MM.1S (cell line): ENCODE measurements around the gene CFAP45.

ENCODE experiments used
- EZH2 ChIP-seq: fragments of 300-600 bp; sonication (generic); optimal IDR thresholded peaks from 2 replicates; pipeline ENCODE3; 2017; ENCODE audit warnings: low read depth, mild to moderate bottlenecking, antibody characterized with exemption, low read length, mixed read lengths
- EZH2phosphoT487 ChIP-seq: fragments of 300-600 bp; sonication (generic); IDR thresholded peaks from 2 replicates; pipeline ENCODE4 v1.6.1; 2018; ENCODE audit warnings: antibody characterized with exemption, low read length
- TF ChIP-seq, protein P1 (sequence below): fragments of 300-600 bp; sonication (generic); IDR thresholded peaks from 2 replicates; pipeline ENCODE4 v1.5.1; 2016; ENCODE audit warnings: antibody characterized with exemption, low read length, mixed read lengths

DNA sequence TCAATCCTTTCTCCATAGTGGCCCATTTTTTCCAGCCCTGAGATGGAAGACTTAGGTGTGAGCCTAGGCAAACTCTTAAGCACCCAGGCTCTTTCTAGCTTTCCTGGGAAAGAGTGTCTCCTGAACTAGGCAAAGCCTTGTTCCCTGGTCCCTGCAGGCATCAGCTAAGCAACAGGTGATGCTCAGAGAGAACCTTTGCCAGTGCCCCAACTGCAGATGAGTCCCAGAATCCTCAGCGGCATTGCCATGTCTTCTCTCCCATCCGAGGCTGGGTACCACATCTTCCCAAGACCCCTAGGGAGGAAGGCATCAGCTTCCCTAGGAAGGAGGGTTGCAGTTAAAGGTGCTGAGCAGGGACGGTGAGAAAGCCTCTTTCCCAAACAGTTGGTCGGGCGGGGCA is 29.3 kb downstream of the CFAP45 start:
- TF ChIP-seq, protein P1, sequence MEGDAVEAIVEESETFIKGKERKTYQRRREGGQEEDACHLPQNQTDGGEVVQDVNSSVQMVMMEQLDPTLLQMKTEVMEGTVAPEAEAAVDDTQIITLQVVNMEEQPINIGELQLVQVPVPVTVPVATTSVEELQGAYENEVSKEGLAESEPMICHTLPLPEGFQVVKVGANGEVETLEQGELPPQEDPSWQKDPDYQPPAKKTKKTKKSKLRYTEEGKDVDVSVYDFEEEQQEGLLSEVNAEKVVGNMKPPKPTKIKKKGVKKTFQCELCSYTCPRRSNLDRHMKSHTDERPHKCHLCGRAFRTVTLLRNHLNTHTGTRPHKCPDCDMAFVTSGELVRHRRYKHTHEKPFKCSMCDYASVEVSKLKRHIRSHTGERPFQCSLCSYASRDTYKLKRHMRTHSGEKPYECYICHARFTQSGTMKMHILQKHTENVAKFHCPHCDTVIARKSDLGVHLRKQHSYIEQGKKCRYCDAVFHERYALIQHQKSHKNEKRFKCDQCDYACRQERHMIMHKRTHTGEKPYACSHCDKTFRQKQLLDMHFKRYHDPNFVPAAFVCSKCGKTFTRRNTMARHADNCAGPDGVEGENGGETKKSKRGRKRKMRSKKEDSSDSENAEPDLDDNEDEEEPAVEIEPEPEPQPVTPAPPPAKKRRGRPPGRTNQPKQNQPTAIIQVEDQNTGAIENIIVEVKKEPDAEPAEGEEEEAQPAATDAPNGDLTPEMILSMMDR = no peak
- TF ChIP-seq EZH2phosphoT487 (no peak), EZH2 (no peak)
